Activated gamma-delta T cell treated with Interleukin-2 at 50 U/mL for 16 hours (primary cell): ENCODE data around the gene ZNF223.

Experiments used
- DNase-seq: peaks from one replicate; pipeline ENCODE4 v3.0.0-alpha.2; 2020

The ZNF223 gene

DNA sequence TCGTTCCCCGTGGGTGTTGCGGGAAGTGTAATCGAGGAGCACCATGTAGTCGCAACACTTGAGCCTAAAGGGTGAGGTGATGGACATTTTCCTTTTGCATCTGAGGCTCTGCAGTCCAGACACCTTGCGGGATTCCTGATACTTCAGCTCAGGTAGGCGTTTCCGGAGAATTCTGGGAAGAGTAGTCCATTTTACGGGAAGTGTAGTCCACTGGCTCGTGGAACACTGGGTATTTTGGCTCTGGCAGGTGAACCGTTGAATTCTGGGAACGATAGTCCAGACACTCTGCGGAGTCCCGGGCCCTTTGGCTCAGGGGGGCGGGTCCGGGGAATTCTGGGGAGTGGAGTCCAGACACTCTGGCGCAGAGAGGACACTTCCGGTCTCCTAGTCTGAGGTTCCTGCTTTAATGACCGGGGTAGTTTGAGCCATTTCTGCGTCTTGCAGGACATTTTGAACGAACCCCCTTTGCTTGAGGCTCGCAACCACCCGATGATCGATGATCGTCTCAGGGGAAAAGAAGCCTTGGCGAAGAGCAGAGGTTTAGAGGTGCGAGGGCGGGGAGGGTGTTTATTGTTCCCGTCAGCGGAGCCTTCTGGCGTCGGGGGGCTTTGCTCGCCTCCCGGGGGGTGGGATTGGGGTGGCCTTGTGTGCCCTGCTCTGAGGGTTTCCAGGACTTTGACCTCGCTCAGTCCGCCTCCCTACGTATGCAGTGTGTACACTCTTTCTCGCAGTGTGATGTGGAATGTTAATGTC lies at the start of gene ZNF223:
ZNF223 (plus strand) TSS at position 387 of the 753 bp plus-strand sequence. CDS start 3,141 bp downstream, outside the sequence.
- peak; percentile 69 for DNase-seq

- DNase-seq, result no peak
These were observed 49.6 kb upstream of the ZNF223 start for GRCh38 chr19:44002212-44002565.

DNA sequence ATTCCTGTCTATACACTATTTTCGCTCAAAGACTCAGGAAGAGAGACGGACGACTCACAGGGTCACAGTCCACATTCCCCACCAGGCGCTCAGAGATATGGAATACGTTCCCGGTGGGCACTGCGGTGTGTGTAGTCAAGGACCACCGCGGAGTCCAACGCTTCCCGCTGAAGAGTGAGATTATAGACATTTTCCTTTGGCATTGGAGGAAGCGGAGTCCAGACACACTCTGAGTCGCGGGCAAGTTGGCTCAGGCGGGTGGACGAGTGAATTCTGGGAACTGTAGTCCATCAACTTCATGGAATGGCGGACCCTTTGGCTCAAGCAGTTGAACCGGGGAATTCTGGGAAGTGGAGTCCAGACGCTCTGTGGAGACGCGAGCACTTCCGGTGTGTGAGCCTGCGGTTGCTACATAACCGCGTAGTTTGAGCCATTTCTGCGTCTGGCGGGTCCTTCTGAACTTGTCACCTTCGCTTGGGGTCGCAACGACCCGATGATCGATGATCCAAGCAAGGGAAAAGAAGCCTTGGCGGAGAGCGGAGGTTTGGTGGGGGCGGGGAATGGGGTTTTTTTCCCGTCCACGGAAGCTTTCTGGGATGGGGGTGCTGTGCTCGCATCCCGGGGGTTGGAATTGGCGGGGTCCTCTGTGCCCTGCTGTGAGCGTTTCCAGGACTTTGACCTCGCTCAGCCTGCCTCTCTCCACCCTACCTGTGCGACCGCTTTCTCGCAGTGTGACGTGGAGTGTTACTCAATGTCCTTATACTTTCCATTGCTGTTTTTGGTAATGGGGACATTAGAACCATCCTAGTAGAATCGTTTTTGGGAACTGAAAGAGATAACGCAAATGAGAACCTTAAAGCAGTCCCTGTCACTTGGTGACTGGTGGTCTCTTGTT lies 49.0 kb upstream of the ZNF223 start, which contains the start of gene ZNF230:
ZNF230 (plus strand) TSS at position 392 of the 895 bp plus-strand sequence. CDS start 4,122 bp downstream, outside the sequence.
- peak; percentile 81 for DNase-seq

DNA sequence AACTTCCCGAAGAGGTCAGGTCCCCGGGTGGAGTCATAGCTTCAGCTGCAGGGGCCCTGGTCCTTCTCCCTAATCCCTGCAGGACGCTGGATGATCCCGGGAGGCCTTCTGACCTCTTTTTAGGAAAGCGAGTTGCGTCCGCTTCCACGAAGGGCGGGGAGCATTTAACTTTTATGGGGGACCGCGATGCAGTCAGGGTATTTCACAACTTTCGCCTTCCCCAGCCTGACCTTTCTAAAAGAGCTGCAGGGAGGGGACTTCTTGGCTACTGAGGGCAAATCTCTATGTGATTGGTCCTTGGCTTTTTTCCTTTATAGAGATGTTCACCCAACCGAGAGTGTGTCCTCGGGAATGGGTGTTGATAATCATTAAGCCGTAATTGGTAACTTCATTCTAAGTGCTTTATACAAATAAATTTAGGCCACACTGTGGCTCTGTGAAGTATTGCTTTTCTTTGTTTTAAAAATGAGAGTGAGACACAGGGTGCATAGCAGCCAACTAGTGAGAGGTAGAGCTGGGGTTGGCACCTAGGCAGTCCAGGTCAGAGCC lies 48.3 kb upstream of the ZNF223 start:
- no peak for DNase-seq

DNA sequence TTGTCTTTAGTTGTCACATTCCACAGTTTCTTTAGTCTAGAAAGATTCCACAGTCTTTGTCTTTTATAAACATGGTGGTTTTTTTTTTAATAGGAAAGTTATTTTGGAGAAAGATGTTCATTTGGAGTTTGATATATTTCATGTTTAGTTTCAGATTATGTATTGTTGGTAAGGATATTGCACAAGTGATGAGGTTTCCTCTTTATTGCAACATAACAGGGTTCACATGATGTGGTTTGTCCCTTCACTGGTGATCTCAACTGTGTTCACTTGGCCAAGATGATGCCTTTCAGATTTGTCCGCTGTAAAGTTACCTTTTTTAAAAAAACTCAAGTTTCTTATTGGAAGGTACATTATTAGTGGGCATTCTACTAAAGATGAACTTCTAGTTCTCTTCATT lies 45.9 kb upstream of the ZNF223 start:
- no peak for DNase-seq

DNA sequence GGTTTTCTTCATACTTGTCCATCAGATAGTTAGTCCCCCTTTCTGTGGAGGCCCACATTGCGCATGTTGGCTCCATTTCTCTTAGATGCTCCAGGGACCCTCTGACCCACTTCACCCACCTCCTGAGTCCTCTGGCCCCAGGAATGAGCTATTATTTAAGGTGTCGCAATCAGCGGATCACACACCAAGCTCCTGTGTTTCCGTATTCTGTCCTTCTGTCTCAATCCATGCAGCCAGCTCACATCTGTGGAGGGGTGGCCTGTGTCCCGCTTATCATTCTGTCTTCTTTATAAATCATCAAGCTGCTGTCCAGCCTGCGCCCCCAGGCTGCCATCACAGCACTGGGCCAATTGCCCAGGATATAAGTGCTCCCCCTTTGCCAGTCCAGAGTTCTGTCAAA lies 44.4 kb upstream of the ZNF223 start:
- DNase-seq, result no peak

DNA sequence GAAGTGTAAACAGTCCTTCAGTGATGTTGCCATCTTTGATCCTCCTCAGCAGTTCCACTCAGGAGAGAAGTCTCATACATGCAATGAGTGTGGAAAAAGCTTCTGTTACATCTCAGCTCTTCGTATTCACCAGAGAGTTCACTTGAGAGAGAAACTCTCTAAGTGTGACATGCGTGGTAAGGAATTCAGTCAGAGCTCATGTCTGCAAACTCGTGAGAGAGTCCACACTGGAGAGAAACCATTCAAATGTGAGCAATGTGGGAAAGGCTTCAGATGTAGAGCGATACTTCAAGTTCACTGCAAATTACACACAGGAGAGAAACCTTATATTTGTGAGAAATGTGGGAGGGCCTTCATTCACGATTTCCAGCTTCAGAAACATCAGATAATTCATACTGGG lies 41.4 kb upstream of the ZNF223 start:
- DNase-seq, result no peak

GRCh38 chr19:44019498-44019897 lies 32.3 kb upstream of the ZNF223 start:
- DNase-seq, result no peak

- DNase-seq, result no peak
These were observed 30.6 kb upstream of the ZNF223 start for GRCh38 chr19:44021221-44021620.

DNA sequence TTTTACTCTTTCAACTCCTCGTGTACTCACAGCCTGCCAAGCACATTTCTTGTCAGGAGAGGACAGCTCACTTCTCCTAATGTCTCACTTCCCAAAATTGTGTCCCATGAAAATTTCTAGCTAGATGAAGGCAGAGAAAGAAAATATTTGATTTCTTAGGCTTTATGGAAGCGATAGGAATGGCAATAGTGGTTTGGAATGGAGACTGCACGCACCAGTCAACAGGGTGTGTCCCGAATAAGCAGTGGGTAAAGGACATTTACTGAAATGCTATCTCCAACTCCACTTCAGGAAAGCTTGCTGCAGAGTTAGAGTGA lies 27.0 kb upstream of the ZNF223 start:
- DNase-seq, result no peak

DNA sequence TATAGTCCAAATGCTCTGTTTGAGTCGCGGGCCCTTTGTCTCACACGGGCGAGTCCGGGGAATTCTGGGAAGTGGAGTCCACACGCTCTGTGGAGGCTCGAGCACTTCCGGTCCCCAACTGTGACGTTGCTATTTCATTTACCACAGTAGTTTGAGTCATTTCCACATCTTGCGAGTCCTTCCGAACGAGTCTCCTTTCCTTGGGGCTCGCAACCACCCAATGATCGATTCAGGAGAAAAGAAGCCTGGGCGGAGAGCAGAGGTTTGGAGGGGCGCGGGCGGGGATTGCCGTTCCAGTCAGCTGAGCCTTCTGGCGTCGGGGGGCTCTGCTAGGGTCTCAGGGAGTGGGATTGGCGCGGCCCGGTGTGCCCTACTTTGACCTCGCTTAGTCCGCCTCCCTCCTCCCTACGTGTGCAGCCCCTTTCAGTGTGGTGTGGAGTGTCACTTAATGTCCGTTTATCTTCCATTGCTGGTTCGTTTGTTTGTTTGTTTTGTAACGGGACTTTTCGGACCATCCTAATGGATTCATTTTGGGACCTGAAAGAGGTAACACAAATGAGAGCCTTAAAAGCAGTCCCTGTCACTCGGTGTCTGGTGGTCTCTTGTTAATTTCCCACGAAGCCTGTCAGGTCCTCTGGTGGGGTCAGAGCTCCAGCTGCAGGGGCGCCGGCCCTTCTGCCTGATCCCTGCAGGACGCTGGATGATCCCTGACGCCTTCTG lies 26.5 kb upstream of the ZNF223 start, which contains the start of gene ZNF222:
ZNF222 (plus strand) TSS at position 163 of the 720 bp plus-strand sequence; CDS start at position 221, 58 bp downstream.
- DNase-seq, result peak; percentile 71

DNA sequence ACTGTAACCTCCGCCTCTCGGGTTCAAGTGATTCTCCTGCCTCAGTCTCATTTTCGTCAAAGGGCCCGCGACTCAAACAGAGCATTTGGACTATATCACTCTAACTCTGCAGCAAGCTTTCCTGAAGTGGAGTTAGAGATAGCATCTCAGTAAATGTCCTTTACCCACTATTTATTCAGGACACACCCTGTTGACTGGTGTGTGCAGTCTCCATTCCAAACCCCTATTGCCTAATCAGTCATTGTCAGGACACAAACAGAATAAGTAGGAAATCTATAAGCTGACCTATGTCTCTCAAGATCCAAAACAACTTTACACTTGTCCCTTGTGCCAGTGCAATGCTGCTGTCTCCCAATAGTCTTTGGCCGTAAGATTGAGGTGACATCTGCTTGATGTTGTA lies 25.2 kb upstream of the ZNF223 start:
- no peak for DNase-seq

DNA sequence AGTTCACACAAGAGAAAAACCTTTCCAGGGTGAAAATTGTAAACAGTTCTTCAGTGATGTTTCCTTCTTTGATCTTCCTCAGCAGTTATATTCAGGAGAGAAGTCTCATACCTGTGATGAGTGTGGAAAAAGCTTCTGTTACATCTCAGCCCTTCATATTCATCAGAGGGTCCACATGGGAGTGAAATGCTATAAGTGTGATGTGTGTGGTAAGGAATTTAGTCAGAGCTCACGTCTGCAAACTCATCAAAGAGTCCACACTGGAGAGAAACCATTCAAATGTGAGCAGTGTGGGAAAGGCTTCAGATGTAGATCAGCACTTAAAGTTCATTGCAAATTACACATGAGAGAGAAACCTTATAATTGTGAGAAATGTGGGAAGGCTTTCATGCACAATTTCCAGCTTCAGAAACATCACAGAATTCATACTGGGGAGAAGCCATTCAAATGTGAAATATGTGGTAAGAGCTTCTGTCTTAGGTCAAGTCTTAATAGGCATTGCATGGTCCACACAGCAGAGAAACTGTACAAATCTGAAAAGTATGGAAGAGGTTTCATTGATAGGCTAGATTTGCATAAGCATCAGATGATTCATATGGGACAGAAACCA lies 19.7 kb upstream of the ZNF223 start:
- no peak for DNase-seq

DNA sequence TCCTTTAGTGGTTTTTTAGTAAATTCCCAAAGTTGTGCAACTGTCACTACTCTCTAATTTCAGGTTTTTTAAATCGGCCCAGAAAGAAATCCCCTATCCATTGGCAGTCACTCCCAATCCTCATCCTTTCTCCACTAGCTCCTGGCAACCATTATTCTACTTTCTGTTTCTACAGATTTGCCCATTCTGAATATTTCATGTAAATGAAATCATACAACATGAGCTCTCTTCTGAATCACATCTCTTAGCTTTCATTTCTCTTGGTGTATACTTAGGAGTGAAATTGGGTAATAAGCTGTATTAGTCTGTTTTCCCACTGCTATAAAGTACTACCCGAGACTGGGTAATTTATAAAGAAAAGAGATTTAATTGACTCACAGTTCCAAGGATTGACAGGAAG lies 9.7 kb upstream of the ZNF223 start:
- DNase-seq, result no peak

- DNase-seq, result no peak
These were observed 841 bp upstream of the ZNF223 start for GRCh38 chr19:44050740-44051649.

DNA sequence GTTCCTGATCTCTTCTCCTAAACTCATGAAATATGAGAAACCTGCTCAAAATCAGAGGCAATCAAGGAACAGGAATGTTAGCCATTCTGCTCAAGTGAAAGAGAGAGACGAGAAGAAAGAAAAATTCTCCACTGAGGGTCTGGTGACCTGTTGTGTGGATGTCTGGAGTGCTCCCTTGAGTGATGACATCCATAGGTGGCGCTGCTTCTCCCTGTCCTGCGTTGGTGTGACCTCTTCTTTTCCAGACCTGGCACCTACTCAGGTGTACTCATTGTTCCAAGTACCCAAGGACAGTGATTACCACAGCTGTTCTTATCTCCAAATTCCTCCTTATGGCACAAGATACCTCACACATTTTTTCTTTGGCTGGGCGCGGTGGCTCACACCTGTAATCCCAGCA lies 4.0 kb downstream of the ZNF223 start:
- no peak for DNase-seq

- DNase-seq, result no peak
These were observed 7.4 kb downstream of the ZNF223 start for GRCh38 chr19:44059229-44059628.

GRCh38 chr19:44061038-44061437 lies 9.2 kb downstream of the ZNF223 start:
- no peak for DNase-seq

DNA sequence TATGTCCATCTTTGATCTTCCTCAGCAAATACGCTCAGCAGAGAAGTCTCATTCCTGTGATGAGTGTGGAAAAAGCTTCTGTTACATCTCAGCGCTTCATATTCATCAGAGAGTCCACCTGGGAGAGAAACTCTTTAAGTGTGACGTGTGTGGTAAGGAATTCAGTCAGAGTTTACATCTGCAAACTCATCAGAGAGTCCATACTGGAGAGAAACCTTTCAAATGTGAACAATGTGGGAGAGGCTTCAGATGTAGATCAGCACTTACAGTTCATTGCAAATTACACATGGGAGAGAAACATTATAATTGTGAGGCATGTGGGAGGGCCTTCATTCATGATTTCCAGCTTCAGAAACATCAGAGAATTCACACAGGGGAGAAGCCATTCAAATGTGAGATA lies 14.5 kb downstream of the ZNF223 start:
- no peak for DNase-seq

DNA sequence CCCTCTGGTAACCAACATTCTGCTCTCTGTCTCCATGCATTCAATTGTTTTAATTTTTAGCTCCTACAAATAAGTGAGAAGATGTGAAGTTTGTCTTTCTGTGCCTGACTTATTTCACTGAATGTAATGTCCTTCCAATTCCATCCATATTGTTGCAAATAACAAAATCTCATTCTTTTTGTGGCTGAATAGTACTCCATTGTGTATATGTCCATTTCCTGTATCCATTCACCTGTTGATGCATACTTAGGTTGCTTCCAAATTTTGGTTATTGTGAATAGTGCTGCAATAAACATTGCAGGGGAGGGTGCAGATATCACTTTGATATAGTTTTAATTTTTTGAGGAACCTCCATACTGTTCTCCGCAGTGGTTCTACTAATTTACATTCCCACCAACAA lies 17.6 kb downstream of the ZNF223 start:
- no peak for DNase-seq

GRCh38 chr19:44071824-44072542 lies 20.1 kb downstream of the ZNF223 start, which contains the start of gene ZNF284:
Gene ZNF284, plus strand, starts transcription at chr19:44072159. Its CDS starts 4,231 bp downstream, at chr19:44076390.
- DNase-seq, result peak; percentile 81
